T-helper 1 cell treated with Interleukin-12 subunit alpha and Interleukin-12 subunit beta and Interleukin-4 antibody, amounts not matched to agents 30 μg/mL and 1 μg/mL, for 36 hours (primary cell): ENCODE results near the gene AP3M1.

Experiments used
- H3K27ac Mint-ChIP-seq: one replicate; pipeline ENCODE4 v1.8.0; 2021; ENCODE audit warnings: mild to moderate bottlenecking, mixed read lengths
- H3K27me3 Mint-ChIP-seq: one replicate; pipeline ENCODE4 v1.8.0; 2021; ENCODE audit warnings: low read depth, mixed read lengths
- H3K36me3 Mint-ChIP-seq: one replicate; pipeline ENCODE4 v1.8.0; 2021; ENCODE audit warnings: low read depth, mixed read lengths
- H3K4me1 Mint-ChIP-seq: one replicate; pipeline ENCODE4 v1.8.0; 2021; ENCODE audit warnings: low read depth, mixed read lengths
- H3K4me3 Mint-ChIP-seq: one replicate; pipeline ENCODE4 v1.8.0; 2021; ENCODE audit warnings: mild to moderate bottlenecking, moderate library complexity, mixed read lengths
- H3K9me3 Mint-ChIP-seq: one replicate; pipeline ENCODE4 v1.8.0; 2021; ENCODE audit warnings: mixed read lengths

AP3M1 gene

DNA sequence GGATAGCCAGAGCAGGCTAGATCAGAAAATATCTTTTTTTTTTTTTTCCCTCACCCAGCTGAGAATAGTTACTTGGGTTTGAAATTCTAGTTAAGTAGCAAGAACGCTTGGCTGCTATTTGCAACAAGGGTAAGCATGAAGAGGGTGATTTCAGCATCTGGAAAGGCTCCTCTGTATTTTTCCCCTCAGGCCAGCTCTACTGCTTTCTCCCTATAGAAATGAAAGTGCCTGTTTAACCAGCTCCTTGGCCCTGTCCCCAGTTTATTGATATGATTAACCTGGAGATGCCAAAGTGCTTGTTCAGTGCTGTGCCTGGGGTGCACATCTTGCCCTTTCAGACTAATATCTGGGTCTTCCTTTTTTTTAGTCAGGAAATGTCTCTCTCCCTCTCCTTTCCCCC lies 37.1 kb downstream of the AP3M1 start:
- peaks cover 70% of the 10 kb centered on the region for H3K36me3 Mint-ChIP-seq

DNA sequence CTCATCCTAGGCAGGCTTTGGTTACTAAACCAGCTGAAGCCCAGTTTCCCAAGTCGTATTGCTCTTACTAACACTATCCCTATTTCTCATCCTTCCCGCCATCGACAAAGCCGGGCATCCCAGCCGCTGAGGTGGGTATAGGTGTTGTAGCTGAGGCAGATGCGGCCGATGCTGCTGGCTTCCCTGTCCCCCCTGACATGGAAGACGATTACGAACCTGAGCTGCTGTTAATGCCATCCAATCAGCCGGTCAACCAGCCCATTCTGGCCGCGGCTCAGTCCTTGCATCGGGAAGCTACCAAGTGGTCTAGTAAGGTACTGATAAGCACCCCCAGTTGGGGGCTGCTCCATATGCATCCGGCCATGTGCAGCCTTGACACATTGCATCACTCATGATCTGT lies 38.8 kb downstream of the AP3M1 start:
- H3K4me1 Mint-ChIP-seq, result peaks cover 6% of the 10 kb centered on the region
- peaks cover 67% of the 10 kb centered on the region for H3K36me3 Mint-ChIP-seq
- no peak overlapping the region for H3K27ac Mint-ChIP-seq
- H3K9me3 Mint-ChIP-seq, result no peaks in the 10 kb centered on the region
- no peak overlapping the region for H3K4me3 Mint-ChIP-seq
- H3K27me3 Mint-ChIP-seq, result no peaks in the 10 kb centered on the region

More for the DNA sequence above, 37.1 kb downstream of the AP3M1 start:
- peaks cover 6% of the 10 kb centered on the region for H3K4me1 Mint-ChIP-seq
- H3K27ac Mint-ChIP-seq, result no peak overlapping the region
- no peak overlapping the region for H3K4me3 Mint-ChIP-seq
- H3K27me3 Mint-ChIP-seq, result no peaks in the 10 kb centered on the region
- H3K9me3 Mint-ChIP-seq, result no peaks in the 10 kb centered on the region

DNA sequence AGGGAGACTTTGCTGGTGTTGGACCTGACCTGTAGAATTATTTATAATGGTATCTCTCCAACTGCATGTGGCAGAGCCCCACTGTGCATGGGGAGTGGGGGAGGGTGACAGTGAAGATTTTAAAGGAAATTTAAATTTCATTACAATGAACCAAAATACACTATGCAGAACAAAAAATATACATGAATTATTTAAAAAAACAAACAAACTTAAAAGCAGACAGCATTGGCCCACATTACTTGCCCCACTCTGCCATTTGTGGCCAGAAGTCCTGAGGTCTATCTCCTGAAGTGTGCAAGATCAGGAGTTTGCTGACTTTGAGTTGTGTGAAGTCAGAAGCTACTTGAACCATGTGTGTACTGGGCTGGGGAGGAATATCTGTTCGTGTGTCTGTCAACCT lies 40.5 kb downstream of the AP3M1 start:
- H3K4me1 Mint-ChIP-seq, result peaks cover 3% of the 10 kb centered on the region
- no peaks in the 10 kb centered on the region for H3K9me3 Mint-ChIP-seq
- H3K4me3 Mint-ChIP-seq, result no peak overlapping the region
- no peaks in the 10 kb centered on the region for H3K27me3 Mint-ChIP-seq
- no peak overlapping the region for H3K27ac Mint-ChIP-seq
- peaks cover 63% of the 10 kb centered on the region for H3K36me3 Mint-ChIP-seq

DNA sequence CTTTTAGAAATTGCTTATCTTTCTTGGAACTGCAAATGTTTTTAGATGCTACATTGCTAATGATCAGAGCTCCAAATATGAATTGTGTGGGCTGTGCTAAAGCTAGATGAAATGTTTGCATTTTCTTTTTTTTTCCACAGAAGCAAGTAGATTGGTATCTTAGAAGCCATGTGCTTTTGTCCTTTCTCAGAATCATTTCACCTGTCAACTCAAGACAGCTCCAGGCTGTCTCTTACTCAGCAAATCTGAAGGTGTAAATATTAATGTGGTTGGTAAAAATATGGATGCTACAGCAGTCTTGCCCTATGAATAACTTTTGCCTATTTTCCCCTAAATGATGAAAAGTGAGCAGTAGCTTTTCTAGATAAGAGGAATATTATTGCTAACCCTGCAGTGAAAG lies 41.2 kb downstream of the AP3M1 start:
- H3K27me3 Mint-ChIP-seq, result no peaks in the 10 kb centered on the region
- no peaks in the 10 kb centered on the region for H3K9me3 Mint-ChIP-seq
- peaks cover 64% of the 10 kb centered on the region for H3K36me3 Mint-ChIP-seq
- peaks cover 3% of the 10 kb centered on the region for H3K4me1 Mint-ChIP-seq
- H3K4me3 Mint-ChIP-seq, result no peak overlapping the region
- no peak overlapping the region for H3K27ac Mint-ChIP-seq

DNA sequence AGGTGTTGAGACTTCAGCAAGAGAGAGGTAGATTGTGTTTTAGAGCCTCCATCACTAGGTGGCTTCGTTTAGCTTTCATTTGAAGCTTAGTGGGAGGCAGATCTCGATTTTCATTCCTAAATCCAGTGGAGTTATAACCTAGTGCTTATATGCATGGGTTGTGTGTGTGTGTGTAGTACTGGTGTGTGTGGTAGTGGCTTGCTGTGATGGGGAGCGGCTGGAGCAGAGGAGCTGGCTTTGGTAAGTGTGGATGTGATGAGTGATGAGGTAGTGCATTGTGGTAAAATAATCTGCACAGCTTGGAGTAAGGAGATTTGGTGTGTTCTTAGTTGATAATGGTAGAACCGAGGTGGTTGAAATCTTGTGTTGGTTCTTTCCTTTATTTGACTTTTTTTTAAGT lies 43.2 kb downstream of the AP3M1 start:
- Mint-ChIP-seq H3K9me3 (no peaks in the 10 kb centered on the region), H3K27me3 (no peaks in the 10 kb centered on the region), H3K4me3 (no peak overlapping the region), H3K4me1 (peaks cover 3% of the 10 kb centered on the region), H3K36me3 (peaks cover 55% of the 10 kb centered on the region), H3K27ac (no peak overlapping the region)

DNA sequence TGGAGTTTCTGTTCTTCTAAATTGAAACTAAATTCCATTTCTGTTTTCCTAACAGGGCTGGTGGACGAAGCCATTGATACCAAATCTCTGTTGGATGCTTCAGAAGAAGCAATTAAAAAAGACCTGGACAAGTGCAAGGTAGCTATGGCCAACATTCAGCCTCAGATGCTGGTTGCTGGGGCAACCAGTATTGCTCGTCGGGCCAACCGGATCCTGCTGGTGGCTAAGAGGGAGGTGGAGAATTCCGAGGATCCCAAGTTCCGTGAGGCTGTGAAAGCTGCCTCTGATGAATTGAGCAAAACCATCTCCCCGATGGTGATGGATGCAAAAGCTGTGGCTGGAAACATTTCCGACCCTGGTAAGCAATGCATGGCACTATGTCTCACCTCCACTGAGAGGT lies 45.6 kb downstream of the AP3M1 start:
- H3K9me3 Mint-ChIP-seq, result no peaks in the 10 kb centered on the region
- no peak overlapping the region for H3K27ac Mint-ChIP-seq
- H3K27me3 Mint-ChIP-seq, result no peaks in the 10 kb centered on the region
- no peak overlapping the region for H3K4me3 Mint-ChIP-seq
- H3K4me1 Mint-ChIP-seq, result peaks cover 1% of the 10 kb centered on the region
- peaks cover 39% of the 10 kb centered on the region for H3K36me3 Mint-ChIP-seq

DNA sequence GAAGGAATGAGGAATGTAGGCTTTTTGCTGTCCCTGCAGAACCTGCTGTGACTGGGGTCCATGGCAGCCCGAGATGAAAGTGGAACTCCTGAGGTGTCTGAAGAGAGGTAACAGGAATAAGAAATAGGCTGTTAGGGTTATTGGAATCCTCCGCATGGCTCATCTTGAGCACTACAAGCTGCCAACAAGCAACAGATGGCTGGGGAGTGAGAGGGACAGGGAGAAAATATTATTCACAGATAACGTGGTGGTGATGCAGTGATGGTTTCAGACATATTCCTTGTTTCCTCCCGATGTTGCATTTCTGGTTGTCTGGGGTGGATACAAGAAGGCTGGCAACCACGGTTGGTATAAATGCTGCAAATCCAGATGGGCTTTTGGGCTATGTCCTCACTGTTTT lies 46.1 kb downstream of the AP3M1 start:
- no peak overlapping the region for H3K27ac Mint-ChIP-seq
- no peaks in the 10 kb centered on the region for H3K4me1 Mint-ChIP-seq
- H3K36me3 Mint-ChIP-seq, result peaks cover 35% of the 10 kb centered on the region
- H3K4me3 Mint-ChIP-seq, result no peak overlapping the region
- no peaks in the 10 kb centered on the region for H3K9me3 Mint-ChIP-seq
- no peaks in the 10 kb centered on the region for H3K27me3 Mint-ChIP-seq

DNA sequence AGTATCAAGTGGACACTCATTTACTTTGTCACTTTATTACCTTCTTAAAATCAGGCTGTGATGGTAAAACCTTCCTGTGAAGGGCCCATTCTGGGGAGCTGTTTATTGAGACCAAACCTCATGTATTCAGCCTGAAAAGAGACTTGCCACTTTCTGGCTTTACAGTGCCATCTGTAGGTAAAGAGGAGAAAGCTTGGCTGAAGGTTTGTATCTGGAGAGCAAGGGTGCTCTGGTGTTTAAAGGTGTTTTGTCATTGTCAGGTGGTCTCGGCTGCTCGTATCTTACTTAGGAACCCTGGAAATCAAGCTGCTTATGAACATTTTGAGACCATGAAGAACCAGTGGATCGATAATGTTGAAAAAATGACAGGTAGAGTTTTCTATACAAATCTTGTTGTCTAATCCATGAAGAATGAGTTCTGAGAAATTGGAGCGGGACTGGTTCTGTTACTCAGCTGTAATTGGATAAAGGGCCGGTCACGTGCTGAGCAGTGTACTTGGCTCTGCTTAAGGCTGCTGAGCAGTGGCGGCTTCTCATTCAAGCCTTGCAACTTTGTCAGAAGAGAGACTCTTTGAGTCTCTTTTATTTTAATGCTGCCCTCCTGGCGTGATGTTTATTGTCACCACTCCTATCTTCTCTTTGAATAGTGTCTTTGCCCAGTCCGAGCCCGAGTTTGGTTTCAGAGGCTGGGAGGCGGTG lies 46.9 kb downstream of the AP3M1 start:
- no peaks in the 10 kb centered on the region for H3K9me3 Mint-ChIP-seq
- peaks cover 35% of the 10 kb centered on the region for H3K36me3 Mint-ChIP-seq
- no peaks in the 10 kb centered on the region for H3K27me3 Mint-ChIP-seq
- no peak overlapping the region for H3K27ac Mint-ChIP-seq
- H3K4me3 Mint-ChIP-seq, result no peak overlapping the region
- peaks cover 6% of the 10 kb centered on the region for H3K4me1 Mint-ChIP-seq

DNA sequence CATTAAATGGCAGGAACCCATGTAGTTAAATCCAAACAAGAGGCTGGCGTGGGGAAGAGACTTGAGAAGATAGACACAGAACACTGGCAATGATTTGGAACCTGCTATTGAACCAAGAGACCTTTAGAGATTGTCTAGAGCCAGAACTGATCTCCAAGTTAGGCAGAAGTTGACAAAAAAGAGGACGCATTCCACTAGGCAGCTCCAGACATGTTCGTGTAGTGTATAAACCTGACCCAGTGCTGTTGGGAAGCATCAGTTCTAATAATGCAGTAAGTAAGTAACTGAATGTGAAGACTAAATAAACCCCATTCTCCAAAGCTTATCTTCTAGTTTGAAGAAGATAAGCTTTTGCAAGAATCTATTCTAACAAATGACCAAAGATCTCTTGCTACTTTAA lies 50.8 kb downstream of the AP3M1 start:
- no peaks in the 10 kb centered on the region for H3K27me3 Mint-ChIP-seq
- peaks cover 38% of the 10 kb centered on the region for H3K36me3 Mint-ChIP-seq
- H3K4me3 Mint-ChIP-seq, result no peak overlapping the region
- H3K9me3 Mint-ChIP-seq, result no peaks in the 10 kb centered on the region
- peaks cover 7% of the 10 kb centered on the region for H3K4me1 Mint-ChIP-seq
- H3K27ac Mint-ChIP-seq, result no peak overlapping the region

DNA sequence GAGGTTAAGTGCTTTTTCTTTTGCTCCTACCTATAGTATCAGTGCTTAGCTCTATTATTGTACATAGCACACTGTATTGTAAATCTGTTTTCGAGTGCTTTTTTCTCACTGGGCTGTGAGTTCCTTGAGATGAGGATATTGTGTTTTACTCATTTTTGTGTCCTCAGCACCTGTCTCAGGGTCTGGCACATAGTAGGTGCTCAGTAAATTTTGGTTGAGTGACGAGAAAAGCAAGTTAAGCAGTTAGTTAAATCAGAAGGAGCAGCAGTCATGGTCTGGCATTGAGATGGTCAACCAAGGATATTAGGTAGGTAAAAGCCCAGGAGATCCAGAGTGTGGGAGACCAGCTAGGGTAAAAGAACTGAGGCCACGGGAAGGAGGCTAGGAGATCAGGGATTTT lies 51.2 kb downstream of the AP3M1 start:
- Mint-ChIP-seq H3K27me3 (no peaks in the 10 kb centered on the region), H3K9me3 (no peaks in the 10 kb centered on the region), H3K4me3 (no peak overlapping the region), H3K36me3 (peaks cover 40% of the 10 kb centered on the region), H3K4me1 (peaks cover 7% of the 10 kb centered on the region), H3K27ac (peak overlapping the region; percentile 13)

DNA sequence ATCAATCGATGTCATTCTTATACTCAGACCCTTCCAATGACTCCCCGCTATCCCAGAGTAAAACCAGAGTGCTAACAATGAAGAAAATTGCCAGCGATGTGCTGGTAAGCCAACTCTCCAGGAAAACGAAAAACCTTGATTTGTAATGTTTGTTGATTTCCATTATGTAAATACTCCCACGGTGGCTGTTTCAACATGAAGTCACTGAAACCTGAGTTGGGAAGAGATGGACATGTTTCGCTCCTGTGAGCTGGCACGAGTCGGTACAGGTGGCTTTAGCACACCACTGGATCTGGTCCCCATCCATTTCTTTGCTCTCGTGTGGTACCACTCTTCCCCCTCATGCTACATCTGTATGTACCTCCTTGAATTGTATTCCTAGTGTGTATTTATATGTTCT lies 52.9 kb downstream of the AP3M1 start:
- Mint-ChIP-seq H3K4me1 (peaks cover 7% of the 10 kb centered on the region), H3K4me3 (no peak overlapping the region), H3K27me3 (no peaks in the 10 kb centered on the region), H3K9me3 (no peaks in the 10 kb centered on the region), H3K36me3 (peaks cover 35% of the 10 kb centered on the region), H3K27ac (no peak overlapping the region)

DNA sequence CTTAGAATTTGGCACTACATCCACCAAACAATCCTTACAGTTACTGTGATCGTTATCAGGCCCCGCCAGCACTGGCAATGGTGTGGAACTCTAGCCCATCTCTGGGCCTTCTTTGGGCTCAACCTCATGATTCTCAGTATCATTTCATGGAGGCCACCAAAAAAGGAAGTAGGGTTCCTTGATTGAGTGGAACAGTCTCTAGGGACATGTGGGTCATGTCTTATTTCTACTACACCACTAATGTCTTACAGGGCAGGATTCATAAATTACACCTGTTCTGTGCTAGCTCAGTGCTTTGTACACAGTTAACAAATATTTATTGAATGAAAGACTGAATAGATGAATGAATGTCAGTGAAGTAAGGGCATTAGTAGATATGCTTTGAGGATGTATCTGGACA lies 53.9 kb downstream of the AP3M1 start:
- Mint-ChIP-seq H3K36me3 (peaks cover 39% of the 10 kb centered on the region), H3K27me3 (no peaks in the 10 kb centered on the region), H3K4me1 (peaks cover 7% of the 10 kb centered on the region), H3K4me3 (no peak overlapping the region), H3K9me3 (no peaks in the 10 kb centered on the region), H3K27ac (no peak overlapping the region)

DNA sequence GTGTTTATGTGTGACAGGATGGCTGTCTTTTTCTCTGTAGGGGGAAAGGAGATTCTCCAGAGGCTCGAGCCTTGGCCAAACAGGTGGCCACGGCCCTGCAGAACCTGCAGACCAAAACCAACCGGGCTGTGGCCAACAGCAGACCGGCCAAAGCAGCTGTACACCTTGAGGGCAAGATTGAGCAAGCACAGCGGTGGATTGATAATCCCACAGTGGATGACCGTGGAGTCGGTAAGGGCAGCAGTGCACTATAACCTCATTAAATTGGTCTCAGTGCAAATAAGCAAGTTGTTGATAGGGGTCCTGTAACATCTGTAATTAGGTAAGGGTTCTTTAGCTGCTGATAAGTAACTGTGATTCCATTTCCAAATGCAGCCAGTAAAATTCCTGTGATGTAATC lies 56.4 kb downstream of the AP3M1 start:
- Mint-ChIP-seq H3K36me3 (peaks cover 47% of the 10 kb centered on the region), H3K4me3 (no peak overlapping the region), H3K9me3 (no peaks in the 10 kb centered on the region), H3K4me1 (peaks cover 6% of the 10 kb centered on the region), H3K27ac (no peak overlapping the region), H3K27me3 (no peaks in the 10 kb centered on the region)

DNA sequence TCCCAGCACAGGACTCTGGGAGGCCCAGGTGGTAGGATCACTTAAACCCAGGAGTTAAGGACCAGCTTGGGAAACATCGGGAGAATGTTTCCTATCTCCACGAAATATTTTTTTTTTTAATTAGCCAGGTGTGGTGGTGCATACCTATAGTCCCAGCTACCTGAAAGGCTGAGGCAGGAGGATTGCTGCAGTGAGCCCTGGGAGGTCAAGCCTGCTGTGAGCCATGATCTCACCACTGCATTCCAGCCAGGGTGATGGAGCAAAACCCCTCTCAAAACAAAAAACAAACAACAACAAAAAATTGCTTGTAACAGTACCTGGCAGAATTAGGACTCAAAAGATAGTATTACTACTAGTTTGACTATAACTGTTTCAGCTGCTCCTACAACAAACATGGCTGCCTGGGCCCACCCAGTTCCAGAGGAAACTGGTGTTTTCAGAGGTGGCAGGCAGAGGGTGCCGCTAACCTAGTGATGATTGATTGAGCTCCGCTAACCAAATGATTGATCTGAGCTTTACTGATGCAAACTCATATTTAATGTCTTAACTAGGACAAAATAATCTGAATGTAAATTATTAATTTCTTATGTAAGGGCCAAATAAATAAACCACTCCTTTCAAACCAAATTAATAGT lies 57.0 kb downstream of the AP3M1 start:
- Mint-ChIP-seq H3K9me3 (no peaks in the 10 kb centered on the region), H3K27me3 (no peaks in the 10 kb centered on the region), H3K4me3 (no peak overlapping the region), H3K27ac (no peak overlapping the region), H3K36me3 (peaks cover 48% of the 10 kb centered on the region), H3K4me1 (peaks cover under 1% of the 10 kb centered on the region)

DNA sequence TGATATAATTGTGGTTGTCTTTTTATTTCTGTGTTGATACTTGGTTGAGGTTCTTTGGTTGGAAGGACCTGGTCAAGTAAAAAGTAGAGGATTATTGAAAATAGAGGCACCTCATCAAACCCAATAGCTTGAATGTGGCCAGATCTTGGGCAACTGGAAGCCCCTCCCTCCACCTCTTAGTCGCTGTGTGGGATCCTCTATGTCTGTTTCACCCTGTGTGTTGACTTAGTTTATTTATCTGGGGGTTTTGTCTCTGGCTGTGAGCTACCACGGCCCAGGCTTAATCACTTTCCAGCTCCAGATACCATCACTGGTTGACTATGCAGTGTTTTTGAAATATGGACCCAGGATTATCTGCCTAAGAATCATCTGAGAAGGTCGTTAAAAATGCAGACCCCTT lies 58.3 kb downstream of the AP3M1 start:
- no peak overlapping the region for H3K4me3 Mint-ChIP-seq
- H3K27ac Mint-ChIP-seq, result no peak overlapping the region
- H3K4me1 Mint-ChIP-seq, result no peaks in the 10 kb centered on the region
- H3K9me3 Mint-ChIP-seq, result no peaks in the 10 kb centered on the region
- no peaks in the 10 kb centered on the region for H3K27me3 Mint-ChIP-seq
- peaks cover 41% of the 10 kb centered on the region for H3K36me3 Mint-ChIP-seq
